ENCODE measurements around the gene HOXA4.

DNA sequence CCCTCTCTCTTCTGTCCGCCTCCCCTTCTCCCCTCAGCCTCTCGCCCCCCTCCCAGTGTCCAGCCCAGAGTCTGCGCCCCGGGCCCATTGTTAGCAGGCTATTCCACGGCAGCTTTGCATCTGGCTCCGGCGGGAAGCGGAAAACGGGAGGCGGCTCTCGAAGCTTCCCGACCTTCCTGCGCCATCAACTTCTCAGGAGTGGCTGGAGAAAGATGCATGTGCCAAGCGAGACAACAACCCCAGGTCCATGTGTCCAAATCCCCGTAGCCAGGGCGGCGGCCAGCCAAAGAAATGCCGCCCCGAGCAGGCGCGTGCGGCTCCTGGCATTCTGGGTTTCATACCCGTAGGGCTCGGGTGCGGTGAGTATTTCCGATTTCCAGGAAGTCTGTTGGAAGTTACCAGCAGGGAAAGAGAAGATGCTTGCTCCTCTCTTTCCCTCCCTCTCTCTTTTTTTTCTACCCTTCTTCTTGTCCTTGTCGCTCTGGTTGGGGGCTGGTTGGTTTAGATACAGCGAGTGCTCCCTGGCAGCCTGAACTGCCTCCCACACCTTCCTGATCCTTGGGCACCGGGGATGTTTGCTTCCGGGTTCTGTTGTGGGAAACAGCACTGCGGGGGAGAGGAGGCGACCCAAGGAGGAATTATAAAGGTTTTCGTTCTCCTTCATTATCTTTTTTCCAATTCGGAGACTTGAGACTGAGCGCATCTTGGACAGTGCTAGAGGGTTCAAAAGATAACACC is 26.9 kb downstream of the HOXA4 start:
- TF ChIP-seq, protein P1, sequence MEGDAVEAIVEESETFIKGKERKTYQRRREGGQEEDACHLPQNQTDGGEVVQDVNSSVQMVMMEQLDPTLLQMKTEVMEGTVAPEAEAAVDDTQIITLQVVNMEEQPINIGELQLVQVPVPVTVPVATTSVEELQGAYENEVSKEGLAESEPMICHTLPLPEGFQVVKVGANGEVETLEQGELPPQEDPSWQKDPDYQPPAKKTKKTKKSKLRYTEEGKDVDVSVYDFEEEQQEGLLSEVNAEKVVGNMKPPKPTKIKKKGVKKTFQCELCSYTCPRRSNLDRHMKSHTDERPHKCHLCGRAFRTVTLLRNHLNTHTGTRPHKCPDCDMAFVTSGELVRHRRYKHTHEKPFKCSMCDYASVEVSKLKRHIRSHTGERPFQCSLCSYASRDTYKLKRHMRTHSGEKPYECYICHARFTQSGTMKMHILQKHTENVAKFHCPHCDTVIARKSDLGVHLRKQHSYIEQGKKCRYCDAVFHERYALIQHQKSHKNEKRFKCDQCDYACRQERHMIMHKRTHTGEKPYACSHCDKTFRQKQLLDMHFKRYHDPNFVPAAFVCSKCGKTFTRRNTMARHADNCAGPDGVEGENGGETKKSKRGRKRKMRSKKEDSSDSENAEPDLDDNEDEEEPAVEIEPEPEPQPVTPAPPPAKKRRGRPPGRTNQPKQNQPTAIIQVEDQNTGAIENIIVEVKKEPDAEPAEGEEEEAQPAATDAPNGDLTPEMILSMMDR (IDR thresholded peaks at IDR 0.05): no peak
- TF ChIP-seq POLR2AphosphoS5 (IDR thresholded peaks at IDR 0.05) (peak in 2 of 3 donors; percentile 4 to 20), POLR2A (IDR thresholded peaks at IDR 0.05) (no peak)
